GM12891 (cell line): ENCODE results near the gene OBP2B.

Source experiments
- POLR2A ChIP-seq: IDR thresholded peaks from 2 replicates; pipeline ENCODE4 v1.6.1; 2011; ENCODE audit warnings: low read depth, low read length, control low read depth
- POLR2AphosphoS5 ChIP-seq: IDR thresholded peaks from 2 replicates; pipeline ENCODE4 v1.6.1; 2011; ENCODE audit warnings: low read depth, low read length, control low read depth
- POU2F2 ChIP-seq: IDR thresholded peaks from 2 replicates; pipeline ENCODE4 v1.6.1; 2011; ENCODE audit warnings: low read depth, mild to moderate bottlenecking, control low read depth, low read length, moderate library complexity
- TAF1 ChIP-seq: IDR thresholded peaks from 2 replicates; pipeline ENCODE4 v1.6.1; 2011; ENCODE audit warnings: low read depth, low read length, control low read depth

DNA sequence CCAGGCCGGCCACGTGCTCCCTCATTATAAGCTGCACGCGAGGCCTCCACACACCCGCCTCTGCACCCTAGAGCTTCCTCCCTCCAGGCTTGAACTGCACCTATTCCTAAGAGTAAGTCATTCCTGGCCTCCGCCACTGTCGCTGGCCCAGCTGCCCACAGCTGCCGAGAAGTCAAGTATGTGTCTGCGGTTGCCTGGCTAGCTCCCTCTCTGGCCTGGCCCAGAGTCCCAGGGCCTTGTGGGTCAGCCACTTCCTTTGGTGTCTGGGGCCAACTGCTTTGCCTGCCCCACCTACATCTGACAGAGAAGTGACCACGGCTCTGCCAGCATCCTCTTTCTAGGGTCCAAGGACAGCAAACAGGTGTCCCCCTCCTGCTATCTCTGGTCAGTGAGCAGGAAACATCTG lies 47.6 kb upstream of the OBP2B start:
- TF ChIP-seq POLR2AphosphoS5: no peak
- no peak for TF ChIP-seq POLR2A
- no peak for TF ChIP-seq POU2F2
- no peak for TF ChIP-seq TAF1
